Left lung (tissue), 10 donors: ENCODE data around the gene ANGPT4. TPM values are rescaled to one million over a fixed set of nuclear protein-coding genes. Genes with fewer than 3 reads are reported as not detected.

Experiments used
- ATAC-seq: fragments of 200-7000 bp; cut with Tn5 transposase; one replicate; pipeline ENCODE4 v1.9.1; 2020; ENCODE audit warnings: moderate library complexity
- DNase-seq, 4 donors: peaks; one replicate each; pipeline ENCODE4 v3.0.0-alpha.2; 2013 to 2020
- H3K27ac ChIP-seq, 2 donors: fragments of 200-600 bp; sonication (generic) in 1 of 2; one replicate each; pipeline versions ENCODE4 v1.5.0 to v1.8.0; 2020 to 2021
- H3K27me3 ChIP-seq, 2 donors: fragments of 200-600 bp; sonication (generic) in 1 of 2; one replicate each; pipeline versions ENCODE4 v1.5.0 to v1.8.0; 2020 to 2021
- H3K36me3 ChIP-seq, 2 donors: fragments of 200-600 bp; sonication (generic) in 1 of 2; one replicate each; pipeline versions ENCODE4 v1.5.0 to v1.8.0; 2020 to 2021
- H3K4me1 ChIP-seq, 2 donors: fragments of 200-600 bp; one replicate each; pipeline ENCODE4 v1.8.0; 2021
- H3K4me3 ChIP-seq, 2 donors: fragments of 200-600 bp; sonication (generic) in 1 of 2; one replicate each; pipeline versions ENCODE4 v1.5.0 to v1.8.0; 2020 to 2021; ENCODE audit warnings: mild to moderate bottlenecking in 1 of 2
- H3K9me3 ChIP-seq, 2 donors: fragments of 200-600 bp; sonication (generic) in 1 of 2; one replicate each; pipeline versions ENCODE4 v1.5.0 to v1.8.0; 2020 to 2021
- intact Hi-C, 2 donors: fragments of 100-400 bp; cut with DNase I; formaldehyde crosslinking; loops; one replicate each; pipeline versions ENCODE4 v1.11.2 to v1.14.2; 2022
- polyA plus RNA-seq, 6 donors: library from polyadenylated mRNA; unstranded; fragments of 120-200 nt; gene quantifications; one replicate each; pipeline ENCODE4 v1.2.1, GENCODE V29; 2013; ENCODE audit not compliant: insufficient read length in 6 of 6
- total RNA-seq, 2 donors: library from RNA; stranded (reverse); fragmentation: NEBNext Ultra II Directional; extraction: Animal tissue kit (Norgen Biotek cat#: 25700); gene quantifications; one replicate each; pipeline ENCODE4 v1.2.1, GENCODE V29; 2021
- TF ChIP-seq, protein P1 (sequence below), 2 donors: fragments of 200-600 bp; sonication (generic) in 1 of 2; IDR thresholded peaks; one replicate each; pipeline versions ENCODE4 v1.5.0 to v1.8.0; 2021; ENCODE audit warnings: antibody characterized with exemption in 2 of 2
- donor health status: DM: no; HTN: yes; CAD: no.
- donor health status: DM: no; HTN: no; CAD: no.

ANGPT4 gene
- total and polyA plus RNA-seq, 8 donors, result 0.06 to 0.20 (median 0.10) TPM

DNA sequence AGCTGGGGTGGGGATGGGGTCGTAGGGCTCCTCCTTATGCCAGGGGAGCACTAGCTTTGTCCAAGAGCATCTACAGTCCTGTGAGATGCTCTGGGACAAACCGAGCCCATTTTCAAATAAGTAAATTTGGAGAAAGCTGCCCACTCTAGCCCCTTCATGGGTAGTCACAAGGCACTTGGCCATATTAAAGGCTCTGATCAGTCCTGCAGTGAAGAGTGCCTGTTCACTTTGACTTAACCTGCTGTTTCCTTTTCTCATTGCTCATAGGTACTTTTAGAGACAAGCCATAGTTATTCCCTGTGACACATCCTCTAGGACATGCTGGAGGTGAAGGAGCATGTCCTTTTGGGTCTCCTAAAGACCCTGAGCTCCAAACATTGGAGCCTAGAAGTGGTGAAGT is 44.2 kb downstream of the ANGPT4 start:
- TF ChIP-seq, protein P1, sequence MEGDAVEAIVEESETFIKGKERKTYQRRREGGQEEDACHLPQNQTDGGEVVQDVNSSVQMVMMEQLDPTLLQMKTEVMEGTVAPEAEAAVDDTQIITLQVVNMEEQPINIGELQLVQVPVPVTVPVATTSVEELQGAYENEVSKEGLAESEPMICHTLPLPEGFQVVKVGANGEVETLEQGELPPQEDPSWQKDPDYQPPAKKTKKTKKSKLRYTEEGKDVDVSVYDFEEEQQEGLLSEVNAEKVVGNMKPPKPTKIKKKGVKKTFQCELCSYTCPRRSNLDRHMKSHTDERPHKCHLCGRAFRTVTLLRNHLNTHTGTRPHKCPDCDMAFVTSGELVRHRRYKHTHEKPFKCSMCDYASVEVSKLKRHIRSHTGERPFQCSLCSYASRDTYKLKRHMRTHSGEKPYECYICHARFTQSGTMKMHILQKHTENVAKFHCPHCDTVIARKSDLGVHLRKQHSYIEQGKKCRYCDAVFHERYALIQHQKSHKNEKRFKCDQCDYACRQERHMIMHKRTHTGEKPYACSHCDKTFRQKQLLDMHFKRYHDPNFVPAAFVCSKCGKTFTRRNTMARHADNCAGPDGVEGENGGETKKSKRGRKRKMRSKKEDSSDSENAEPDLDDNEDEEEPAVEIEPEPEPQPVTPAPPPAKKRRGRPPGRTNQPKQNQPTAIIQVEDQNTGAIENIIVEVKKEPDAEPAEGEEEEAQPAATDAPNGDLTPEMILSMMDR (IDR thresholded peaks at IDR 0.05), result no peak
- ATAC-seq, result no peak
- H3K4me3 ChIP-seq, result no peak overlapping the region
- H3K9me3 ChIP-seq, result no peaks in the 10 kb centered on the region
- no peaks in the 10 kb centered on the region for H3K27me3 ChIP-seq
- no peak overlapping the region for H3K27ac ChIP-seq
- DNase-seq, result no peak
- H3K36me3 ChIP-seq, result no peaks in the 10 kb centered on the region
- intact Hi-C loops, result no loop called here
- no peaks in the 10 kb centered on the region for H3K4me1 ChIP-seq

DNA sequence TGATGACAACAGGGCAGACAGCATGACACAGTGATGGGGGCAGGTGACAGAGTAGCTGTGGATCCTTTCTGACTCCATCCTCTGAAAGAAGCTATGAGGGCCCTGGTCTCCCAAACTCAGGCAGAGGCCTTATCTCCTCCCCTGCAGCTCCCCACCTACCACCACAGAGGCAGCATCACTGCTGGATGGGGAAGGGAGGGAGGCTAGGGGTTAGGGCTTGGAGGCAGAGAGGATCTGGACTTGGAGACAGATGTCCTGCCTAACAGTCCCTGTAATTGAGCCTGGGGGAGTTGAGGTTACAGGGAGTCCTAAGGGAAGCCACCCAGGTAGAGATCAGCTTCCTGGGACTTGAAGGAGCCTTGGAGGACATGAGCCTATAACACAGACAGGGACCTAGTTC is 44.7 kb downstream of the ANGPT4 start:
- Histone ChIP-seq H3K27ac (no peak overlapping the region), H3K36me3 (no peaks in the 10 kb centered on the region), H3K4me3 (no peak overlapping the region), H3K27me3 (no peaks in the 10 kb centered on the region), H3K9me3 (no peaks in the 10 kb centered on the region), H3K4me1 (no peaks in the 10 kb centered on the region)
- ATAC-seq (no peak), DNase-seq (no peak)
- intact Hi-C loops, result no loop called here
- TF ChIP-seq, protein P1 (IDR thresholded peaks at IDR 0.05), result no peak

DNA sequence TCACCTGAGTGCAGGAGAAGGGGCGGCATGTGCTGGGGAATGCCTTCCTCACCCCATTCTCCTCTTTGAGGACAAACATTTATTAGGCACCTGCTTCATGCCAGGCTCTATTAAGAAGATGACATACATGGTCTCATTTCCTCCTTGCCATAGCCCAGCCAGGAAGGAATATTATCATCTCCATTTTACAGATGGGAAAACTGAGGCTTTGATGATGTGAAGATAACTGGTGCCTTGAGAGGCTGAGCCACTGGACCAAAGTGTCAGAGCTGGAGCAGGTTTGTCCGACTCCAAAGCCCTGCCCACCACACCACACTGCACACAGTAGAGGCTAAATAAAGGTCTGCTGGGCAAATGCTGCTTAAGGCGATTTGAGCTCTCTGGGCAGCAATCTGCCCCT is 45.4 kb downstream of the ANGPT4 start:
- Histone ChIP-seq H3K27ac (no peak overlapping the region), H3K27me3 (no peaks in the 10 kb centered on the region), H3K4me1 (no peaks in the 10 kb centered on the region), H3K4me3 (no peak overlapping the region), H3K36me3 (no peaks in the 10 kb centered on the region), H3K9me3 (no peaks in the 10 kb centered on the region)
- DNase-seq (no peak), ATAC-seq (no peak)
- TF ChIP-seq, protein P1 (IDR thresholded peaks at IDR 0.05), result no peak
- intact Hi-C loops, result no loop called here

DNA sequence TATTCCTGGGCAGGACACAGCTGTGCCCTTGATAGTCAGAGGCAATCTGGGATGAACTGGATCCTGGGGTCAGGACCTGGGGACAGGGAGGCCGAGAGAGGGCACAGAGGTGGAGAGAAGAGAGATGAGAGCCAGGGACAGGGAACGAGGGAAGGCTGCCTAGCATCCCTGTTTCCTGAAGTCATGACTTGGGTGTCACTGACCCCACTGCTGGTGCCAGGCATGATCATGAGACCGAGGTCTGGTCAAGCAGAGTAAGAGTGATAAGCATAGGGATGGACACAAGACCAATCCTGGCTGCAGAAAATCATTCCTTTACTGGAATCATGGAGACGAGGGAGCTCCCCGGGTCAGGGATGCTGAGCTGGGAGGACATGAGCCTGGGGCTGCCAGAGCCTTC is 46.5 kb downstream of the ANGPT4 start:
- Histone ChIP-seq H3K27me3 (no peaks in the 10 kb centered on the region), H3K36me3 (no peaks in the 10 kb centered on the region), H3K4me1 (no peaks in the 10 kb centered on the region), H3K27ac (no peak overlapping the region), H3K9me3 (no peaks in the 10 kb centered on the region), H3K4me3 (no peak overlapping the region)
- ATAC-seq, result no peak
- DNase-seq, result no peak
- TF ChIP-seq, protein P1 (IDR thresholded peaks at IDR 0.05), result no peak
- intact Hi-C loops, result no loop called here

DNA sequence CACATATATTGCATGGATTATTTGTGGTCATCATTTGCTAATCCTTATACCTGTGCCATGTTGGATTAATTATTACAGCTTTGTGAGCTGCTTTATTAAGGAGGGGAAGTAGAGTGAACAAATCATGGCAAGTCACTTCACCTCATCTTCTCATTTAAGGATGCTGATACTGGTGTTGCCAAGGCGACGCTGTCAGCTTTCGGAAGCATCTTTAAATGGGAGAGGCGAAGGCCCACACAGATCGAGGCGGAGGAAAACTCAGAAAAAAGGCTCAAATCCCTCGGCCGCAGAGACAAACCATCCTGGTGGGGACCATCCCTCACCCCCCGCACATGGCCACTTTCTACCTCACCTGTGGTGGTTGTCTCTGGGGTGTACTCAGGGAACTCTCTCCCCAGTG is 47.9 kb downstream of the ANGPT4 start:
- H3K27ac ChIP-seq, result no peak overlapping the region
- no peaks in the 10 kb centered on the region for H3K36me3 ChIP-seq
- TF ChIP-seq, protein P1 (IDR thresholded peaks at IDR 0.05), result no peak
- no peaks in the 10 kb centered on the region for H3K4me1 ChIP-seq
- H3K9me3 ChIP-seq, result no peaks in the 10 kb centered on the region
- DNase-seq (no peak), ATAC-seq (no peak)
- H3K27me3 ChIP-seq, result no peaks in the 10 kb centered on the region
- intact Hi-C loops, result no loop called here
- no peak overlapping the region for H3K4me3 ChIP-seq
